ENCODE measurements around the gene PIANP.
"Not testable (repeated sequence)": the region's sequence is repeated elsewhere in the genome, so short reads cannot be mapped to it uniquely, and the experiment has no call there.

The PIANP gene

GRCh38 chr12:6708960-6709394 lies 8.4 kb upstream of the PIANP start:
- TF ChIP-seq POLR2AphosphoS5 (IDR thresholded peaks at IDR 0.05; ENCODE audit: low read depth, low read length), result no peak
- TF ChIP-seq SPI1 (IDR thresholded peaks at IDR 0.05; ENCODE audit: low read depth, low read length), result no peak
- no peak for TF ChIP-seq TAF1 (IDR thresholded peaks at IDR 0.05; ENCODE audit: low read depth, low read length)
- TF ChIP-seq POLR2A (IDR thresholded peaks at IDR 0.05; ENCODE audit: low read depth, low read length), result no peak
- TF ChIP-seq POU2F2 (IDR thresholded peaks at IDR 0.05; ENCODE audit: low read depth, low read length), result no peak
- TF ChIP-seq PAX5 (IDR thresholded peaks at IDR 0.05; ENCODE audit: insufficient read depth, low read length, severe bottlenecking), result no peak
- FAIRE-seq, result no peak

GRCh38 chr12:6708351-6708750 lies 7.7 kb upstream of the PIANP start:
- FAIRE-seq, result not testable (repeated sequence)

More at GRCh38 chr12:6708960-6709394, 8.4 kb upstream of the PIANP start:
- no peak for DNase-seq (ENCODE audit: insufficient read length, low spot score)

GRCh38 chr12:6703631-6704030 lies 3.0 kb upstream of the PIANP start:
- DNase-seq (ENCODE audit: insufficient read length, low spot score), result no peak
- no peak for FAIRE-seq
- TF ChIP-seq TAF1 (IDR thresholded peaks at IDR 0.05; ENCODE audit: low read depth, low read length) (no peak), PAX5 (IDR thresholded peaks at IDR 0.05; ENCODE audit: insufficient read depth, low read length, severe bottlenecking) (no peak), SPI1 (IDR thresholded peaks at IDR 0.05; ENCODE audit: low read depth, low read length) (no peak), POLR2A (IDR thresholded peaks at IDR 0.05; ENCODE audit: low read depth, low read length) (no peak), POU2F2 (IDR thresholded peaks at IDR 0.05; ENCODE audit: low read depth, low read length) (no peak), POLR2AphosphoS5 (IDR thresholded peaks at IDR 0.05; ENCODE audit: low read depth, low read length) (no peak)

More at GRCh38 chr12:6708351-6708750, 7.7 kb upstream of the PIANP start:
- DNase-seq (ENCODE audit: insufficient read length, low spot score), result not testable (repeated sequence)

- TF ChIP-seq POLR2A (IDR thresholded peaks at IDR 0.05; ENCODE audit: low read depth, low read length) (no peak), POLR2AphosphoS5 (IDR thresholded peaks at IDR 0.05; ENCODE audit: low read depth, low read length) (no peak), TAF1 (IDR thresholded peaks at IDR 0.05; ENCODE audit: low read depth, low read length) (no peak), PAX5 (IDR thresholded peaks at IDR 0.05; ENCODE audit: insufficient read depth, low read length, severe bottlenecking) (no peak), SPI1 (IDR thresholded peaks at IDR 0.05; ENCODE audit: low read depth, low read length) (no peak), POU2F2 (IDR thresholded peaks at IDR 0.05; ENCODE audit: low read depth, low read length) (no peak)
- FAIRE-seq (no peak), DNase-seq (ENCODE audit: insufficient read length, low spot score) (no peak)
These were observed 608 bp upstream of the PIANP start for GRCh38 chr12:6701078-6701768.

GRCh38 chr12:6699989-6700645 lies 498 bp downstream of the PIANP start:
- DNase-seq (ENCODE audit: insufficient read length, low spot score) (no peak), FAIRE-seq (peak; percentile 26)
- TF ChIP-seq POLR2AphosphoS5 (IDR thresholded peaks at IDR 0.05; ENCODE audit: low read depth, low read length) (no peak), SPI1 (IDR thresholded peaks at IDR 0.05; ENCODE audit: low read depth, low read length) (no peak), TAF1 (IDR thresholded peaks at IDR 0.05; ENCODE audit: low read depth, low read length) (no peak), POU2F2 (IDR thresholded peaks at IDR 0.05; ENCODE audit: low read depth, low read length) (no peak), POLR2A (IDR thresholded peaks at IDR 0.05; ENCODE audit: low read depth, low read length) (no peak), PAX5 (IDR thresholded peaks at IDR 0.05; ENCODE audit: insufficient read depth, low read length, severe bottlenecking) (no peak)

DNA sequence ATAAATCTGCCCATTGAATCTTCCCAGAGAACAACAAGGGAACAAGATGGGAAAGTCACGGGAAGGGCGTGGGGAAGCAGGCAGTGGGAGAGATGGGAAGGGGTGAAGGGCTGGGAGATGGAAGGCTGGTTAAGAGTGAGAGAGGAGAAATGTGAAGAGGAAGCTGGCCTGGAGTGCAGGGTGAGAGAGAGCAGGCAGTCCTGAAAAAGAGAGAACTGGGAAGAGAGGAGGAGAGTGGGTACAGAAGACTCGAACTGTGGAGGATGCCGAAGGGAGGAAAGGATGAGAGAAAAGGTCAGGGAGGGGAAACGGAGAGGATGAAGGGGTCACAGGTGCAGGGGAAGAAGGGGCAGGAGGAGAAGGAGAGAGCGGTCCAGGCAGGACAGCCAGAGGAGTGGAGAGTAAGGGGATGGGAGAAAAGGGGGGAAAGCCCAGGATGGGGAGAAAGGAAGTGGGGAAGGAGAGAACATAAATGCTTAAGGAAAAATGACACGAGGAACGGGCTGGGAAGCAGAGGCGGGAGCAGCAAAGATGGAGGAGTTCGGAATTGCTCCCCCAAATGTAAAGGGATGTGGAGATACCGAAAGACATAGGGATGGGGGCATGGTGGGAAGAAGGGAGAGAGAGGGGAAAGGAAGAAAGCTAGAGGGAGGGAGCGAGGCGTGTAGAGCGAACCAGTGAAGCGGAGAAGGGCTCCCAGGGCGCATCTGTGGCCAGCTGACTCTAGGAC lies 1.2 kb downstream of the PIANP start:
- TF ChIP-seq POLR2AphosphoS5 (IDR thresholded peaks at IDR 0.05; ENCODE audit: low read depth, low read length) (no peak), SPI1 (IDR thresholded peaks at IDR 0.05; ENCODE audit: low read depth, low read length) (no peak), PAX5 (IDR thresholded peaks at IDR 0.05; ENCODE audit: insufficient read depth, low read length, severe bottlenecking) (no peak), POLR2A (IDR thresholded peaks at IDR 0.05; ENCODE audit: low read depth, low read length) (no peak), TAF1 (IDR thresholded peaks at IDR 0.05; ENCODE audit: low read depth, low read length) (no peak), POU2F2 (IDR thresholded peaks at IDR 0.05; ENCODE audit: low read depth, low read length) (no peak)
- FAIRE-seq, result peak; percentile 57
- DNase-seq (ENCODE audit: insufficient read length, low spot score), result no peak

DNA sequence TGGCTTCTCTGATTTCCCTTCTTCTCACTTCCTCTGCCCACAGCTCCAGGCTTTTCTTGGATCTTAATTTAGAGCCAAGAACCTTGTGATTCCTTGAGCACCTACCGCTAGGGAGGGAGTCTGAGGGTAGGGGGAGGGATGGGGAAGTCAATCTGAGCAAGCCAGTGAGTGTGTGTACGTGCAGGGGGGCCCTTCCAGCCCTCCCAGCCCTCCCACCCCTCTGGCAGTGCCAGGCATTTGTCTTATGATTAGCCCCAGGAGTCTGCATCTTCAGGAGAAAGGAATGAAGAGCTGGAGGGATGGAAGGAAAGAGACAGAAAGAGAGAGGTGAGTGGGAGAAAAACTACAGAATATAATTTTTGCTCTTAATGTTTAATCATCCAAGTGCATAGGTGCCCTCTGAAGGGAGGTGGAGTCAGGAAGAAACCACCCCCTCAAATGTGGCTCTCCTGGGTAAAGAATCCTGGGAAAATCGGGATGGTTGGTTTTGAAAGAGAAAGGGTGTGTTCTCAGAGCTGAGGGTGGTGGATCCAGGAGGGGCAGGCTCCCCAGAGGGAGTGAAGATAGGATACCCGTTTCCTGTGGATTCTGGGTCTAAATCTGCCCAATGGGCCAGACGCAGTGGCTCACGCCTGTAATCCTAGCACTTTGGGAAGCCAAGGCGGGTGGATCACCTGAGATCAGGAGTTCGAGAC lies 2.1 kb downstream of the PIANP start:
- no peak for DNase-seq (ENCODE audit: insufficient read length, low spot score)
- no peak for TF ChIP-seq SPI1 (IDR thresholded peaks at IDR 0.05; ENCODE audit: low read depth, low read length)
- no peak for TF ChIP-seq PAX5 (IDR thresholded peaks at IDR 0.05; ENCODE audit: insufficient read depth, low read length, severe bottlenecking)
- FAIRE-seq, result no peak

- FAIRE-seq (peak; percentile 52), DNase-seq (ENCODE audit: insufficient read length, low spot score) (no peak)
- TF ChIP-seq POLR2AphosphoS5 (IDR thresholded peaks at IDR 0.05; ENCODE audit: low read depth, low read length), result no peak
- TF ChIP-seq TAF1 (IDR thresholded peaks at IDR 0.05; ENCODE audit: low read depth, low read length), result no peak
- TF ChIP-seq PAX5 (IDR thresholded peaks at IDR 0.05; ENCODE audit: insufficient read depth, low read length, severe bottlenecking), result no peak
- TF ChIP-seq POLR2A (IDR thresholded peaks at IDR 0.05; ENCODE audit: low read depth, low read length), result no peak
- no peak for TF ChIP-seq SPI1 (IDR thresholded peaks at IDR 0.05; ENCODE audit: low read depth, low read length)
- TF ChIP-seq POU2F2 (IDR thresholded peaks at IDR 0.05; ENCODE audit: low read depth, low read length), result no peak
These were observed 2.8 kb downstream of the PIANP start for GRCh38 chr12:6697584-6698351.
